HCT116 (cell line): ENCODE data around the gene PRR14L. TPM values are rescaled to one million over a fixed set of nuclear protein-coding genes. Genes with fewer than 3 reads are reported as not detected.
A peak's percentile ranks its signal among the peaks of the same experiment; 100 is the strongest.

Experiments
- ATAC-seq: fragments of 200-7000 bp; cut with Tn5 transposase; 2 replicates; pipeline ENCODE4 v1.9.1; 2020; ENCODE audit warnings: mild to moderate bottlenecking, moderate library complexity
- BruUV-seq: library from RNA; stranded (reverse); fragments of 400-500 nt; replicated peaks from 2 replicates; lab custom pipeline; 2021; lab: Mats Ljungman, UMichigan
- CTCF ChIA-PET: fragments of 300-600 bp; sonication (Branson Sonifier 250); formaldehyde crosslinking; loops from one replicate; lab custom pipeline; 2021; ENCODE audit warnings: antibody characterized with exemption; lab: Charles Lee
- POLR2A ChIA-PET: fragments of 300-600, 350-600 bp; sonication (Branson Sonifier 250); formaldehyde crosslinking; loops from one replicate; lab custom pipeline; 2021; ENCODE audit warnings: antibody characterized with exemption; lab: Charles Lee
- RAD21 ChIA-PET, 2 experiments: fragments of 300-600 bp; sonication (Branson Sonifier 250); formaldehyde crosslinking; loops; one replicate each; lab custom pipeline; 2023; ENCODE audit warnings: low total read pairs in 2 of 2; ENCODE audit not compliant: uncharacterized antibody in 2 of 2, unreplicated experiment in 2 of 2, low non-redundant PET in 1 of 2; lab: Charles Lee
- DNase-seq: peaks from one replicate; pipeline ENCODE4 v3.0.0-alpha.2; 2010; ENCODE audit warnings: low read depth, low spot score
- H2AFZ ChIP-seq: fragments of 200-600 bp; shearing (Covaris generic), sonication (generic); 2 replicates; pipeline ENCODE4 v1.6.1; 2017; ENCODE audit warnings: low read depth, mixed run types, mixed read lengths, antibody characterized with exemption, low read length; ENCODE audit not compliant: poor library complexity, severe bottlenecking
- H3K27ac ChIP-seq: 2 replicates; pipeline ENCODE4 v1.5.1; 2012; ENCODE audit warnings: low read depth, low read length
- H3K27me3 ChIP-seq: fragments of 200-600 bp; sonication (generic); 2 replicates; pipeline ENCODE4 v1.6.1; 2016; ENCODE audit warnings: mixed run types, low read length, mixed read lengths; ENCODE audit not compliant: insufficient read depth
- H3K36me3 ChIP-seq, 2 experiments: fragments of 200-500 bp in 1 of 2; fragments of 200-600 bp in 1 of 2; sonication (Bioruptor generic) in 1 of 2; sonication (generic) in 1 of 2; 2 replicates each; pipeline versions ENCODE4 v1.5.1 to v1.6.1; 2014 to 2016; ENCODE audit warnings: low read length in 2 of 2, inconsistent platforms in 1 of 2, mixed read lengths in 1 of 2, mixed run types in 1 of 2; ENCODE audit not compliant: insufficient read depth in 2 of 2, control insufficient read depth in 1 of 2
- H3K4me1 ChIP-seq, 2 experiments: fragments of 200-600 bp in 1 of 2; sonication (generic) in 1 of 2; 2 replicates each; pipeline versions ENCODE4 v1.5.1 to v1.6.1; 2012 to 2017; ENCODE audit warnings: low read length in 2 of 2, inconsistent platforms in 1 of 2, mild to moderate bottlenecking in 1 of 2, mixed read lengths in 1 of 2, mixed run types in 1 of 2, moderate library complexity in 1 of 2; ENCODE audit not compliant: insufficient read depth in 2 of 2, control insufficient read depth in 1 of 2
- H3K4me2 ChIP-seq: fragments of 200-600 bp; sonication (generic); 2 replicates; pipeline ENCODE4 v1.6.1; 2017; ENCODE audit warnings: mixed run types, low read length, mixed read lengths
- H3K4me3 ChIP-seq, 2 experiments: fragments of 200-600 bp in 1 of 2; sonication (generic) in 1 of 2; replicated peaks in 1 of 2; 2 replicates each; pipeline ENCODE4 v1.5.1; 2011 to 2016; ENCODE audit warnings: low read length in 2 of 2, control low read depth in 1 of 2, low read depth in 1 of 2, mild to moderate bottlenecking in 1 of 2, mixed read lengths in 1 of 2, mixed run types in 1 of 2
- H3K79me2 ChIP-seq: fragments of 200-600 bp; sonication (generic); 2 replicates; pipeline ENCODE4 v1.6.1; 2017; ENCODE audit warnings: mild to moderate bottlenecking, mixed run types, low read length, moderate library complexity, mixed read lengths; ENCODE audit not compliant: insufficient read depth
- H3K9ac ChIP-seq: fragments of 200-600 bp; sonication (generic); 2 replicates; pipeline ENCODE4 v1.6.1; 2016; ENCODE audit warnings: low read length, mixed read lengths
- H3K9me2 ChIP-seq: fragments of 200-600 bp; sonication (generic), shearing (Covaris generic); 2 replicates; pipeline ENCODE4 v1.6.1; 2017; ENCODE audit warnings: mixed run types, mild to moderate bottlenecking, moderate library complexity; ENCODE audit not compliant: insufficient read depth
- H3K9me3 ChIP-seq, 2 experiments: fragments of 200-500 bp in 1 of 2; fragments of 200-600 bp in 1 of 2; sonication (Bioruptor generic) in 1 of 2; sonication (generic) in 1 of 2; 2 replicates each; pipeline ENCODE4 v1.6.1; 2014 to 2017; ENCODE audit warnings: low read length in 2 of 2, mixed read lengths in 2 of 2, inconsistent platforms in 1 of 2, low read depth in 1 of 2, mild to moderate bottlenecking in 1 of 2, mixed run types in 1 of 2, moderate library complexity in 1 of 2; ENCODE audit not compliant: control insufficient read depth in 1 of 2, insufficient read depth in 1 of 2
- H4K20me1 ChIP-seq: fragments of 200-600 bp; sonication (generic), shearing (Covaris generic); 2 replicates; pipeline ENCODE4 v1.6.1; 2017; ENCODE audit warnings: mixed run types, mild to moderate bottlenecking, moderate library complexity; ENCODE audit not compliant: insufficient read depth
- CEBPB ChIP-seq: IDR thresholded peaks from 2 replicates; pipeline ENCODE4 v1.6.1; 2012; ENCODE audit warnings: low read depth
- EGR1 ChIP-seq: IDR thresholded peaks from 2 replicates; pipeline ENCODE4 v1.6.1; 2012; ENCODE audit warnings: low read depth
- ELF1 ChIP-seq: IDR thresholded peaks from 2 replicates; pipeline ENCODE4 v1.6.1; 2012; ENCODE audit warnings: low read depth, borderline replicate concordance
- FOSL1 ChIP-seq: IDR thresholded peaks from 2 replicates; pipeline ENCODE4 v1.6.1; 2012; ENCODE audit warnings: low read depth
- JUND ChIP-seq: IDR thresholded peaks from 2 replicates; pipeline ENCODE4 v1.6.1; 2012
- SP1 ChIP-seq: IDR thresholded peaks from 2 replicates; pipeline ENCODE4 v1.6.1; 2012; ENCODE audit warnings: low read depth
- TCF7L2 ChIP-seq: IDR thresholded peaks from 2 replicates; pipeline ENCODE4 v1.7.0; 2011; ENCODE audit warnings: borderline replicate concordance, inconsistent platforms; ENCODE audit not compliant: insufficient read depth, insufficient read length; ENCODE audit errors: extremely low read depth
- YY1 ChIP-seq: IDR thresholded peaks from 2 replicates; pipeline ENCODE4 v1.6.1; 2011; ENCODE audit warnings: low read length, low read depth, moderate library complexity, mild to moderate bottlenecking; ENCODE audit not compliant: insufficient replicate concordance; ENCODE audit errors: extremely low read depth
- intact Hi-C: fragments of 100-400 bp; cut with micrococcal nuclease; formaldehyde crosslinking; loops from 2 replicates; pipeline ENCODE4 v1.10.0; 2022
- total RNA-seq: library from RNA; stranded (reverse); gene quantifications from one replicate; pipeline ENCODE4 v1.2.1, GENCODE V29; 2021; ENCODE audit not compliant: unreplicated experiment
- TF ChIP-seq, protein P1 (sequence below): IDR thresholded peaks from 2 replicates; pipeline ENCODE4 v1.6.1; 2012; ENCODE audit warnings: low read depth
- TF ChIP-seq, protein P2 (sequence below): IDR thresholded peaks from 2 replicates; pipeline ENCODE4 v1.6.1; 2012

Gene PRR14L
- total RNA-seq, 1 experiment from 2014 or later: 61.5 TPM

- no peak for ATAC-seq
- CTCF ChIA-PET: interaction anchor here (1.4 to 1.9 kb wide), 3 partner anchors 30 to 335 kb away, joined by 5 to 7 read pairs (median 5); no protein-coding TSS in a partner anchor
- RAD21 ChIA-PET: no interaction called here
- peaks cover 86% of the 10 kb centered on the region for H3K79me2 ChIP-seq
- no TSS peak for BruUV-seq
- no peaks in the 10 kb centered on the region for H3K9me2 ChIP-seq
- 0 out of 2 replicates have a peak, but pooled peaks cover 6% of the 10 kb centered on the region for H4K20me1 ChIP-seq
- H2AFZ ChIP-seq: no peak overlapping the region
- no peak for DNase-seq
- POLR2A ChIA-PET: no interaction called here
- TF ChIP-seq FOSL1 (no peak), JUND (no peak), SP1 (no peak), EGR1 (no peak), TCF7L2 (no peak), ELF1 (no peak), CEBPB (no peak), YY1 (no peak)
- TF ChIP-seq, protein P1, sequence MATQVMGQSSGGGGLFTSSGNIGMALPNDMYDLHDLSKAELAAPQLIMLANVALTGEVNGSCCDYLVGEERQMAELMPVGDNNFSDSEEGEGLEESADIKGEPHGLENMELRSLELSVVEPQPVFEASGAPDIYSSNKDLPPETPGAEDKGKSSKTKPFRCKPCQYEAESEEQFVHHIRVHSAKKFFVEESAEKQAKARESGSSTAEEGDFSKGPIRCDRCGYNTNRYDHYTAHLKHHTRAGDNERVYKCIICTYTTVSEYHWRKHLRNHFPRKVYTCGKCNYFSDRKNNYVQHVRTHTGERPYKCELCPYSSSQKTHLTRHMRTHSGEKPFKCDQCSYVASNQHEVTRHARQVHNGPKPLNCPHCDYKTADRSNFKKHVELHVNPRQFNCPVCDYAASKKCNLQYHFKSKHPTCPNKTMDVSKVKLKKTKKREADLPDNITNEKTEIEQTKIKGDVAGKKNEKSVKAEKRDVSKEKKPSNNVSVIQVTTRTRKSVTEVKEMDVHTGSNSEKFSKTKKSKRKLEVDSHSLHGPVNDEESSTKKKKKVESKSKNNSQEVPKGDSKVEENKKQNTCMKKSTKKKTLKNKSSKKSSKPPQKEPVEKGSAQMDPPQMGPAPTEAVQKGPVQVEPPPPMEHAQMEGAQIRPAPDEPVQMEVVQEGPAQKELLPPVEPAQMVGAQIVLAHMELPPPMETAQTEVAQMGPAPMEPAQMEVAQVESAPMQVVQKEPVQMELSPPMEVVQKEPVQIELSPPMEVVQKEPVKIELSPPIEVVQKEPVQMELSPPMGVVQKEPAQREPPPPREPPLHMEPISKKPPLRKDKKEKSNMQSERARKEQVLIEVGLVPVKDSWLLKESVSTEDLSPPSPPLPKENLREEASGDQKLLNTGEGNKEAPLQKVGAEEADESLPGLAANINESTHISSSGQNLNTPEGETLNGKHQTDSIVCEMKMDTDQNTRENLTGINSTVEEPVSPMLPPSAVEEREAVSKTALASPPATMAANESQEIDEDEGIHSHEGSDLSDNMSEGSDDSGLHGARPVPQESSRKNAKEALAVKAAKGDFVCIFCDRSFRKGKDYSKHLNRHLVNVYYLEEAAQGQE: no peak
- TF ChIP-seq, protein P2, sequence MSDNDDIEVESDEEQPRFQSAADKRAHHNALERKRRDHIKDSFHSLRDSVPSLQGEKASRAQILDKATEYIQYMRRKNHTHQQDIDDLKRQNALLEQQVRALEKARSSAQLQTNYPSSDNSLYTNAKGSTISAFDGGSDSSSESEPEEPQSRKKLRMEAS: no peak
- TF ChIP-seq, all 23 proteins: peak for 0
- Histone ChIP-seq H3K27ac (peak overlapping the region; percentile 54), H3K4me3 (no peak overlapping the region), H3K9ac (peak overlapping the region; percentile 40), H3K27me3 (no peaks in the 10 kb centered on the region), H3K36me3 (no peaks in the 10 kb centered on the region), H3K9me3 (no peaks in the 10 kb centered on the region), H3K4me2 (peak overlapping the region; percentile 50), H3K4me1 (peaks cover 27 to 64% of the 10 kb centered on the region in 2 experiments)
- intact Hi-C loops: loop anchor here (2.0 to 10.0 kb wide), 3 partner anchors 79 to 291 kb away; partner anchors contain the start of gene PATZ1
These were observed 114.2 kb downstream of the PRR14L start for GRCh38 chr22:31635638-31636306.
